Panc1 (cell line): ENCODE results near the gene P2RX4. TPM values are rescaled to one million over a fixed set of nuclear protein-coding genes. Genes with fewer than 3 reads are reported as not detected.

Experiments
- ATAC-seq: fragments of 200-7000 bp; cut with Tn5 transposase; 2 replicates; pipeline ENCODE4 v1.9.1; 2020; ENCODE audit warnings: mild to moderate bottlenecking, moderate library complexity
- BruUV-seq: library from RNA; stranded (reverse); fragments of 400-500 nt; replicated peaks from 2 replicates; lab custom pipeline; 2021; lab: Mats Ljungman, UMichigan
- CTCF ChIA-PET: fragments of 300-600 bp; sonication (Branson Sonifier 250); formaldehyde crosslinking; loops from one replicate; lab custom pipeline; 2022; ENCODE audit warnings: antibody characterized with exemption; lab: Charles Lee
- POLR2A ChIA-PET: fragments of 300-600 bp; sonication (Branson Sonifier 250); formaldehyde crosslinking; loops from one replicate; lab custom pipeline; 2022; ENCODE audit warnings: antibody characterized with exemption; lab: Charles Lee
- DNase-seq: peaks from one replicate; pipeline ENCODE4 v3.0.0-alpha.2; 2010; ENCODE audit warnings: low read depth, low spot score
- H3K27ac ChIP-seq: 2 replicates; pipeline ENCODE4 v1.5.1; 2011; ENCODE audit warnings: mild to moderate bottlenecking, low read length, inconsistent platforms
- H3K27me3 ChIP-seq: fragments of 200-500 bp; sonication (Bioruptor generic); 2 replicates; pipeline ENCODE4 v1.6.0; 2014; ENCODE audit warnings: low read length, inconsistent platforms; ENCODE audit not compliant: control insufficient read depth, insufficient read depth
- H3K36me3 ChIP-seq: fragments of 200-500 bp; sonication (Bioruptor generic); 2 replicates; pipeline ENCODE4 v1.5.1; 2014; ENCODE audit warnings: inconsistent platforms, mild to moderate bottlenecking, low read length, moderate library complexity; ENCODE audit not compliant: control insufficient read depth, insufficient read depth
- H3K4me1 ChIP-seq: 2 replicates; pipeline ENCODE4 v1.5.1; 2011; ENCODE audit warnings: inconsistent platforms, mild to moderate bottlenecking, low read length, moderate library complexity; ENCODE audit not compliant: control insufficient read depth, insufficient read depth
- H3K4me3 ChIP-seq, 2 experiments: 2 replicates each; pipeline ENCODE4 v1.5.1; 2011 to 2012; ENCODE audit warnings: low read depth in 2 of 2, low read length in 2 of 2, mild to moderate bottlenecking in 2 of 2, inconsistent platforms in 1 of 2, moderate library complexity in 1 of 2
- H3K9me3 ChIP-seq: fragments of 200-500 bp; sonication (Bioruptor generic); 2 replicates; pipeline ENCODE4 v1.5.1; 2014; ENCODE audit warnings: low read depth, mild to moderate bottlenecking, inconsistent platforms, low read length, moderate library complexity; ENCODE audit not compliant: control insufficient read depth, insufficient read depth
- CTCF ChIP-seq: fragments of 450-650 bp; IDR thresholded peaks from 2 replicates; pipeline ENCODE4 v1.5.1; 2017; ENCODE audit warnings: mild to moderate bottlenecking
- POLR2AphosphoS5 ChIP-seq: IDR thresholded peaks from 2 replicates; pipeline ENCODE4 v1.6.1; 2012; ENCODE audit warnings: mild to moderate bottlenecking, low read depth, low read length, moderate library complexity
- SIN3A ChIP-seq: IDR thresholded peaks from 2 replicates; pipeline ENCODE4 v1.6.1; 2012; ENCODE audit warnings: low read depth, mild to moderate bottlenecking, low read length, moderate library complexity, borderline replicate concordance; ENCODE audit not compliant: insufficient read depth
- TCF7L2 ChIP-seq: IDR thresholded peaks from 2 replicates; pipeline ENCODE4 v1.6.1; 2011; ENCODE audit warnings: mild to moderate bottlenecking, low read depth, low read length, inconsistent platforms
- in situ Hi-C: cut with HindIII; loops from 2 replicates; pipeline ENCODE4 v1.10.0; 2016; ENCODE audit warnings: low sequenced_read_pairs, low pct_unique_long_range_greater_than_20kb
- intact Hi-C: fragments of 100-400 bp; cut with micrococcal nuclease; formaldehyde crosslinking; loops from one replicate; pipeline ENCODE4 v1.10.0; 2022; ENCODE audit not compliant: unreplicated experiment
- total RNA-seq: library from RNA; stranded (reverse); gene quantifications from one replicate; pipeline ENCODE4 v1.2.1, GENCODE V29; 2021; ENCODE audit not compliant: unreplicated experiment
- TF ChIP-seq, protein P1 (sequence below), 2 experiments: IDR thresholded peaks; 2 replicates each; pipeline ENCODE4 v1.6.1; 2011 to 2012; ENCODE audit warnings: low read depth in 2 of 2, control low read depth in 1 of 2, low read length in 1 of 2, mild to moderate bottlenecking in 1 of 2, moderate library complexity in 1 of 2; ENCODE audit not compliant: insufficient read depth in 1 of 2

Gene P2RX4
- total RNA-seq, 1 experiment from 2014 or later, result 12.4 TPM

- BruUV-seq, result no TSS peak
- CTCF ChIA-PET, result interaction anchor here (0.5 to 0.6 kb wide), 2 partner anchors 8 to 241 kb away, joined by 5 read pairs; no protein-coding TSS in a partner anchor
- intact Hi-C loops, result no loop called here
Observed at GRCh38 chr12:121246893-121247557, 37.1 kb downstream of the P2RX4 start.

GRCh38 chr12:121248622-121249021 lies 38.7 kb downstream of the P2RX4 start:
- ChIA-PET POLR2A (no interaction called here), CTCF (no interaction called here)
- H3K4me1 ChIP-seq, result no peaks in the 10 kb centered on the region
- H3K9me3 ChIP-seq, result no peaks in the 10 kb centered on the region
- no peak for TF ChIP-seq POLR2AphosphoS5
- TF ChIP-seq, protein P1, sequence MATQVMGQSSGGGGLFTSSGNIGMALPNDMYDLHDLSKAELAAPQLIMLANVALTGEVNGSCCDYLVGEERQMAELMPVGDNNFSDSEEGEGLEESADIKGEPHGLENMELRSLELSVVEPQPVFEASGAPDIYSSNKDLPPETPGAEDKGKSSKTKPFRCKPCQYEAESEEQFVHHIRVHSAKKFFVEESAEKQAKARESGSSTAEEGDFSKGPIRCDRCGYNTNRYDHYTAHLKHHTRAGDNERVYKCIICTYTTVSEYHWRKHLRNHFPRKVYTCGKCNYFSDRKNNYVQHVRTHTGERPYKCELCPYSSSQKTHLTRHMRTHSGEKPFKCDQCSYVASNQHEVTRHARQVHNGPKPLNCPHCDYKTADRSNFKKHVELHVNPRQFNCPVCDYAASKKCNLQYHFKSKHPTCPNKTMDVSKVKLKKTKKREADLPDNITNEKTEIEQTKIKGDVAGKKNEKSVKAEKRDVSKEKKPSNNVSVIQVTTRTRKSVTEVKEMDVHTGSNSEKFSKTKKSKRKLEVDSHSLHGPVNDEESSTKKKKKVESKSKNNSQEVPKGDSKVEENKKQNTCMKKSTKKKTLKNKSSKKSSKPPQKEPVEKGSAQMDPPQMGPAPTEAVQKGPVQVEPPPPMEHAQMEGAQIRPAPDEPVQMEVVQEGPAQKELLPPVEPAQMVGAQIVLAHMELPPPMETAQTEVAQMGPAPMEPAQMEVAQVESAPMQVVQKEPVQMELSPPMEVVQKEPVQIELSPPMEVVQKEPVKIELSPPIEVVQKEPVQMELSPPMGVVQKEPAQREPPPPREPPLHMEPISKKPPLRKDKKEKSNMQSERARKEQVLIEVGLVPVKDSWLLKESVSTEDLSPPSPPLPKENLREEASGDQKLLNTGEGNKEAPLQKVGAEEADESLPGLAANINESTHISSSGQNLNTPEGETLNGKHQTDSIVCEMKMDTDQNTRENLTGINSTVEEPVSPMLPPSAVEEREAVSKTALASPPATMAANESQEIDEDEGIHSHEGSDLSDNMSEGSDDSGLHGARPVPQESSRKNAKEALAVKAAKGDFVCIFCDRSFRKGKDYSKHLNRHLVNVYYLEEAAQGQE (IDR thresholded peaks at IDR 0.05; ENCODE audit: insufficient read depth in 1 of 2, low read depth in 2 of 2, low read length in 1 of 2), result no peak
- TF ChIP-seq CTCF, result no peak
- TF ChIP-seq SIN3A, result no peak
- TF ChIP-seq TCF7L2, result no peak
- no peak overlapping the region for H3K27ac ChIP-seq
- DNase-seq (no peak), ATAC-seq (no peak)
- in situ Hi-C loops, result no loop called here
- no TSS peak for BruUV-seq
- H3K27me3 ChIP-seq, result no peaks in the 10 kb centered on the region
- no peak overlapping the region for H3K4me3 ChIP-seq
- intact Hi-C loops, result no loop called here
- H3K36me3 ChIP-seq, result peaks cover 3% of the 10 kb centered on the region; the same call in 1 of the 2 replicates

More at GRCh38 chr12:121246893-121247557, 37.1 kb downstream of the P2RX4 start:
- no peaks in the 10 kb centered on the region for H3K4me1 ChIP-seq
- no peaks in the 10 kb centered on the region for H3K36me3 ChIP-seq
- H3K9me3 ChIP-seq, result no peaks in the 10 kb centered on the region
- POLR2A ChIA-PET, result no interaction called here
- TF ChIP-seq, protein P1 (IDR thresholded peaks at IDR 0.05; ENCODE audit: insufficient read depth in 1 of 2, low read depth in 2 of 2, low read length in 1 of 2), result no peak
- TF ChIP-seq POLR2AphosphoS5, result no peak
- TF ChIP-seq CTCF, result no peak
- no peak overlapping the region for H3K27ac ChIP-seq
- H3K27me3 ChIP-seq, result no peaks in the 10 kb centered on the region
- H3K4me3 ChIP-seq, result no peak overlapping the region
- in situ Hi-C loops, result no loop called here
- ATAC-seq (no peak), DNase-seq (no peak)
